ENCODE results near the gene PKM. TPM values are rescaled to one million over a fixed set of nuclear protein-coding genes. Genes with fewer than 3 reads are reported as not detected.
A peak's percentile ranks its signal among the peaks of the same experiment; 100 is the strongest.

Gene PKM
- total RNA-seq, 1 donor from 2014 or later, result 604 TPM

DNA sequence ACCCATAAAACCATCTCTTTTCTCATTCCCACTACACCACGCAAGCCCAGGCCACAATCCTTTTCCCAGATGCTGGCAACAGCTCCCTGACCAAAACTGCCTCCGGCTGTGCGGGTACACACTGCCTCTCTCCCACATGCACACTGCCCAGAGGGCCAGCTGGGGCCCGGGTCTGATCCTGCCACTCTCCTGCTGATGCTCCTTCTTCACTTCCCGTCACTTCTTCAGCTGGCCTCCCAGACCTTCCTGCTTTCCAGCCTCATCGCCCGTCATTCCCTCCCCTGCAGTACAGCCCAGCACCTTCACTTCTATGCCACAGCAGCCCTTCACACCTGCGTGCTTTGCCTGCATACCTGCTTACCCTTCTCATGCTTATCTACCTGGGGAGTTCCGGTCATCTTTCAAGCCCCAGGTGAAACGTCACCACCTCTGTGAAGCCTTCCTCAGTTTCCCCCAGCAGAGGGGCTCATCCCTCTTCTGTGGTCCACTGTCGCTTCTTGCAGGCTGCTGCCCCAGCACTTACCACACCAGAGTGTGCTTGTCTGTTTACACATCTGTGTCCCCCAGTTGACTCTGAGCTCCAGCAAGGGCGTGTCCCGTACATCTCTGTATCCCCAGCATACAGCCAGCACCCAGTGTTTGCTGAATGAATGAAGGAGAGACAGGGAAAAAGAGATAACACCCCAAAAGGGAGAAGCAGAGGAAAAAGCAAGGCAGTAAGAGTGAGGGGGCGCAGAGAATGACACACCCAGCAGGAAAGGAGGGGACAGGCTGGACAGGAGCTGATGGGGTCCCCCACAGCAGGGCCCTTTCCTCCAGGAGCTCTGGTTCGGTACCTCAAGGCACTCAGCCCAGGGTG lies 55.6 kb downstream of the PKM start:
- Mint-ChIP-seq H3K9me3 (ENCODE audit: unreplicated experiment) (no peaks in the 10 kb centered on the region), H3K4me3 (ENCODE audit: unreplicated experiment) (peak overlapping the region; percentile 48), H3K27me3 (ENCODE audit: unreplicated experiment) (peaks cover 2% of the 10 kb centered on the region), H3K4me1 (ENCODE audit: unreplicated experiment) (peaks cover 4% of the 10 kb centered on the region), H3K27ac (ENCODE audit: unreplicated experiment) (no peak overlapping the region), H3K36me3 (ENCODE audit: low read depth, unreplicated experiment) (no peaks in the 10 kb centered on the region)
- no peak for TF ChIP-seq CTCF (IDR thresholded peaks at IDR 0.05; ENCODE audit: unreplicated experiment)
- DNase-seq (ENCODE audit: low spot score), result no peak

- H3K9me3 Mint-ChIP-seq (ENCODE audit: unreplicated experiment), result no peaks in the 10 kb centered on the region
- H3K27ac Mint-ChIP-seq (ENCODE audit: unreplicated experiment), result no peak overlapping the region
- peaks cover 1% of the 10 kb centered on the region for H3K4me1 Mint-ChIP-seq (ENCODE audit: unreplicated experiment)
- TF ChIP-seq CTCF (IDR thresholded peaks at IDR 0.05; ENCODE audit: unreplicated experiment), result no peak
- no peaks in the 10 kb centered on the region for H3K36me3 Mint-ChIP-seq (ENCODE audit: low read depth, unreplicated experiment)
- DNase-seq (ENCODE audit: low spot score), result no peak
- H3K4me3 Mint-ChIP-seq (ENCODE audit: unreplicated experiment), result no peak overlapping the region
- peaks cover 2% of the 10 kb centered on the region for H3K27me3 Mint-ChIP-seq (ENCODE audit: unreplicated experiment)
Observed at GRCh38 chr15:72174551-72175165, 56.3 kb downstream of the PKM start.

GRCh38 chr15:72173864-72174550 lies 57.0 kb downstream of the PKM start:
- H3K36me3 Mint-ChIP-seq (ENCODE audit: low read depth, unreplicated experiment), result no peaks in the 10 kb centered on the region
- H3K27ac Mint-ChIP-seq (ENCODE audit: unreplicated experiment), result no peak overlapping the region

DNA sequence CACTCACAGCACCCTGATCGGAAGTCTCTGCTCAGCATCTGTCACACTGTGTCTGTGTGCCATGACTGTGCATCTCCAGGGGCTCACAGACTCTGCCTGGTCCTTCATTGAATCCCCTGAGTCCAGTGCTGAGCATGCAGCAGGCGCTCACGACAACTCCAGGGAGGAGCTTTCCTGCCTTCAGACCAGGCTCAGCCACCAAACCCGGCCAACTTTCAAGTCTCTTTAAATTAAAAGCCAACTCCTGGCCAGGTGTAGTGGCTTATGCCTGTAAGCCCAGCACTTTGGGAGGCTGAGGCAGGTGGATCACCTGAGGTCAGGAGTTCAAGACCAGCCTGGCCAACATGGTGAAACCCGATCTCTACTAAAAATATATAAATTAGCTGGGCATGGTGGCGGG lies 57.6 kb downstream of the PKM start:
- H3K9me3 Mint-ChIP-seq (ENCODE audit: unreplicated experiment), result no peaks in the 10 kb centered on the region
- H3K4me3 Mint-ChIP-seq (ENCODE audit: unreplicated experiment), result no peak overlapping the region
- peaks cover 7% of the 10 kb centered on the region for H3K4me1 Mint-ChIP-seq (ENCODE audit: unreplicated experiment)
- peaks cover 2% of the 10 kb centered on the region for H3K27me3 Mint-ChIP-seq (ENCODE audit: unreplicated experiment)
- H3K36me3 Mint-ChIP-seq (ENCODE audit: low read depth, unreplicated experiment), result no peaks in the 10 kb centered on the region
- DNase-seq (ENCODE audit: low spot score), result no peak
- no peak for TF ChIP-seq CTCF (IDR thresholded peaks at IDR 0.05; ENCODE audit: unreplicated experiment)
- H3K27ac Mint-ChIP-seq (ENCODE audit: unreplicated experiment), result no peak overlapping the region

More at GRCh38 chr15:72173864-72174550, 57.0 kb downstream of the PKM start:
- Mint-ChIP-seq H3K4me3 (ENCODE audit: unreplicated experiment) (no peak overlapping the region), H3K9me3 (ENCODE audit: unreplicated experiment) (no peaks in the 10 kb centered on the region), H3K27me3 (ENCODE audit: unreplicated experiment) (peaks cover 2% of the 10 kb centered on the region), H3K4me1 (ENCODE audit: unreplicated experiment) (peaks cover under 1% of the 10 kb centered on the region)
- no peak for DNase-seq (ENCODE audit: low spot score)
- no peak for TF ChIP-seq CTCF (IDR thresholded peaks at IDR 0.05; ENCODE audit: unreplicated experiment)

All from endothelial cell (in vitro differentiated cells).